H9 (cell line): Measurements from ENCODE around the gene CCR4. TPM values are rescaled to one million over a fixed set of nuclear protein-coding genes. Genes with fewer than 3 reads are reported as not detected.
"Not testable (repeated sequence)": the region's sequence is repeated elsewhere in the genome, so short reads cannot be mapped to it uniquely, and the experiment has no call there.

Experiments
- DNase-seq: peaks from one replicate; pipeline ENCODE4 v3.0.0-alpha.2; 2017
- H2AFZ ChIP-seq: one replicate; pipeline ENCODE4 v1.6.1; 2013; ENCODE audit warnings: mild to moderate bottlenecking, low read length, control low read depth, moderate library complexity
- H2AK5ac ChIP-seq: 2 replicates; pipeline ENCODE4 v1.6.1; 2013; ENCODE audit warnings: low read length, control low read depth, mixed read lengths; ENCODE audit not compliant: insufficient read length
- H2BK120ac ChIP-seq: one replicate; pipeline ENCODE4 v1.6.1; 2013; ENCODE audit warnings: low read depth, mild to moderate bottlenecking, low read length, control low read depth, inconsistent platforms; ENCODE audit not compliant: poor library complexity, severe bottlenecking
- H2BK12ac ChIP-seq: 2 replicates; pipeline ENCODE4 v1.6.1; 2013; ENCODE audit warnings: low read length, control low read depth, mixed read lengths, low read depth; ENCODE audit not compliant: insufficient read length
- H2BK15ac ChIP-seq: 2 replicates; pipeline ENCODE4 v1.6.1; 2013; ENCODE audit warnings: low read depth, low read length, control low read depth
- H2BK20ac ChIP-seq: one replicate; pipeline ENCODE4 v1.6.1; 2013; ENCODE audit warnings: low read depth, mild to moderate bottlenecking, low read length, control low read depth, inconsistent platforms; ENCODE audit not compliant: poor library complexity, severe bottlenecking
- H2BK5ac ChIP-seq: 2 replicates; pipeline ENCODE4 v1.6.1; 2013; ENCODE audit warnings: low read length, control low read depth, mixed read lengths; ENCODE audit not compliant: insufficient read length
- H3K14ac ChIP-seq: 2 replicates; pipeline ENCODE4 v1.6.1; 2013; ENCODE audit warnings: low read length, control low read depth; ENCODE audit not compliant: insufficient read depth
- H3K18ac ChIP-seq: 2 replicates; pipeline ENCODE4 v1.6.1; 2013; ENCODE audit warnings: low read depth, mild to moderate bottlenecking, mixed read lengths, low read length, control low read depth; ENCODE audit not compliant: insufficient read length
- H3K23ac ChIP-seq: 2 replicates; pipeline ENCODE4 v1.6.1; 2013; ENCODE audit warnings: low read length, control low read depth, mixed read lengths, low read depth; ENCODE audit not compliant: insufficient read length
- H3K23me2 ChIP-seq: 2 replicates; pipeline ENCODE4 v1.6.1; 2013; ENCODE audit warnings: low read depth, mild to moderate bottlenecking, mixed read lengths, low read length, control low read depth; ENCODE audit not compliant: insufficient read length, poor library complexity, severe bottlenecking
- H3K27ac ChIP-seq: 2 replicates; pipeline ENCODE4 v1.5.1; 2013; ENCODE audit warnings: low read length, control low read depth, mixed read lengths, low read depth; ENCODE audit not compliant: insufficient read length
- H3K27me3 ChIP-seq: 2 replicates; pipeline ENCODE4 v1.6.1; 2013; ENCODE audit warnings: low read length, control low read depth, inconsistent platforms; ENCODE audit not compliant: insufficient read depth
- H3K4ac ChIP-seq: 2 replicates; pipeline ENCODE4 v1.6.1; 2013; ENCODE audit warnings: low read depth, mild to moderate bottlenecking, control low read depth, inconsistent platforms, low read length, moderate library complexity
- H3K4me1 ChIP-seq: 2 replicates; pipeline ENCODE4 v1.6.1; 2013; ENCODE audit warnings: low read length, control low read depth, inconsistent platforms; ENCODE audit not compliant: insufficient read depth
- H3K4me2 ChIP-seq: 2 replicates; pipeline ENCODE4 v1.6.1; 2013; ENCODE audit warnings: low read length, control low read depth, mixed read lengths; ENCODE audit not compliant: insufficient read length, insufficient read depth
- H3K56ac ChIP-seq: 2 replicates; pipeline ENCODE4 v1.6.1; 2013; ENCODE audit warnings: low read depth, mild to moderate bottlenecking, mixed read lengths, low read length, control low read depth; ENCODE audit not compliant: insufficient read length
- H3K79me1 ChIP-seq: 2 replicates; pipeline ENCODE4 v1.6.1; 2013; ENCODE audit warnings: low read depth, mild to moderate bottlenecking, moderate library complexity, low read length, control low read depth, inconsistent platforms; ENCODE audit not compliant: insufficient read depth, poor library complexity, severe bottlenecking
- H3K79me2 ChIP-seq: 2 replicates; pipeline ENCODE4 v1.6.1; 2013; ENCODE audit warnings: low read length, control low read depth, inconsistent platforms; ENCODE audit not compliant: insufficient read depth
- H3K9ac ChIP-seq: 2 replicates; pipeline ENCODE4 v1.6.1; 2013; ENCODE audit warnings: low read length, control low read depth, mixed read lengths; ENCODE audit not compliant: insufficient read length; ENCODE audit errors: extremely low read depth
- H3K9me3 ChIP-seq: one replicate; pipeline ENCODE4 v1.6.1; 2013; ENCODE audit warnings: low read depth, low read length, inconsistent platforms; ENCODE audit not compliant: control insufficient read depth
- H3T11ph ChIP-seq: one replicate; pipeline ENCODE4 v1.6.1; 2013; ENCODE audit warnings: mild to moderate bottlenecking, low read length, control low read depth, inconsistent platforms
- H4K20me1 ChIP-seq: one replicate; pipeline ENCODE4 v1.6.1; 2013; ENCODE audit not compliant: control insufficient read depth, insufficient read length, insufficient read depth
- H4K5ac ChIP-seq: 2 replicates; pipeline ENCODE4 v1.6.1; 2013; ENCODE audit warnings: low read depth, mild to moderate bottlenecking, mixed read lengths, low read length, control low read depth; ENCODE audit not compliant: insufficient read length
- H4K8ac ChIP-seq: replicated peaks from 2 replicates; pipeline ENCODE4 v1.6.1; 2013; ENCODE audit warnings: low read length, control low read depth, mixed read lengths, low read depth; ENCODE audit not compliant: insufficient read length
- H4K91ac ChIP-seq: 2 replicates; pipeline ENCODE4 v1.6.1; 2013; ENCODE audit warnings: low read depth, mild to moderate bottlenecking, moderate library complexity, mixed read lengths, low read length, control low read depth; ENCODE audit not compliant: insufficient read length
- H3K27ac Mint-ChIP-seq, 3 experiments: 2 replicates in 2 of 3; 3 replicates in 1 of 3; pipeline ENCODE4 v1.8.0; 2020 to 2021; ENCODE audit warnings: mixed read lengths in 3 of 3, mild to moderate bottlenecking in 1 of 3, moderate library complexity in 1 of 3
- H3K27me3 Mint-ChIP-seq: 2 replicates; pipeline ENCODE4 v1.8.0; 2021; ENCODE audit warnings: low read depth, mild to moderate bottlenecking, moderate library complexity, mixed read lengths
- H3K36me3 Mint-ChIP-seq, 3 experiments: 2 replicates in 2 of 3; 3 replicates in 1 of 3; pipeline ENCODE4 v1.8.0; 2020 to 2021; ENCODE audit warnings: low read depth in 3 of 3, mixed read lengths in 3 of 3; ENCODE audit not compliant: insufficient read depth in 1 of 3
- H3K4me1 Mint-ChIP-seq, 2 experiments: 2 replicates each; pipeline ENCODE4 v1.8.0; 2020; ENCODE audit warnings: mixed read lengths in 2 of 2
- H3K4me3 Mint-ChIP-seq, 2 experiments: 2 replicates in 1 of 2; 3 replicates in 1 of 2; pipeline ENCODE4 v1.8.0; 2020 to 2021; ENCODE audit warnings: mild to moderate bottlenecking in 2 of 2, mixed read lengths in 2 of 2, moderate library complexity in 1 of 2
- H3K9me3 Mint-ChIP-seq, 2 experiments: 2 replicates in 1 of 2; 3 replicates in 1 of 2; pipeline ENCODE4 v1.8.0; 2020; ENCODE audit warnings: mild to moderate bottlenecking in 2 of 2, mixed read lengths in 2 of 2, moderate library complexity in 1 of 2
- WGBS: extraction: QIAGEN DNeasy Blood & Tissue Kit; methylation state at CpG from one replicate; pipeline ENCODE4 v1.1.7; 2013; ENCODE audit warnings: missing lambda C conversion rate, low lambda C conversion rate, mixed read lengths; ENCODE audit not compliant: insufficient read length; ENCODE audit errors: extremely low coverage; 5-methylcytosine and 5-hydroxymethylcytosine counted together
- total RNA-seq: library from RNA; stranded (reverse); gene quantifications from 2 replicates; pipeline ENCODE4 v1.2.1, GENCODE V29; 2021
- TF ChIP-seq, protein P1 (sequence below): fragments of 200-600 bp; sonication (generic); conservative IDR thresholded peaks from 3 replicates; pipeline ENCODE4 v1.8.0; 2021; ENCODE audit warnings: antibody characterized with exemption, mild to moderate bottlenecking

The CCR4 gene
- total RNA-seq, 1 experiment from 2014 or later = 0.07 TPM

DNA sequence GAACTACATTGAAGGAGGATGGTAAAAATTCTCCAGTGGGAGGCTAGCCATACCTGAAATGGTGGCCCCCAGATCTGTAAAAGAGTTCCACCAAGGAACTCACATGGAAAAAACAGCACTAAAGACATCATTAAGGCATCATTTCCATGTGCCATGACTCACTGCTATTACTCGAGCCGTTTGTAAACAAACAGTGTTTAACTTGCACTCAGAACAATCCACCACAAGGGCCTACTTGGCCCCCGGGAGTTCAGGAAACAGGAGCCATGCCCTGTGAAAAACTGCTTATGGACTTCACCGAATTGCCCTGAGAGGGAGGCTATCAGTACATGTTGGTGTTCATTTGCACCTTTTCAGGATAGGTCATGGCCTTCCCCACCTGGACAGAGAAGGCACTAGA, 18.2 kb downstream of the CCR4 start:
- Mint-ChIP-seq H3K27ac (no peak overlapping the region), H3K27me3 (peaks cover 4% of the 10 kb centered on the region; the same call in 1 of the 2 replicates), H3K4me1 (peaks cover 9 to 12% of the 10 kb centered on the region in 2 experiments), H3K4me3 (no peak overlapping the region), H3K9me3 (peaks cover 23% of the 10 kb centered on the region in 2 experiments), H3K36me3 (peaks cover 11 to 23% (median 17%) of the 10 kb centered on the region in 3 experiments)
- Histone ChIP-seq H3K79me1 (no peaks in the 10 kb centered on the region), H3K79me2 (no peaks in the 10 kb centered on the region), H3K27me3 (no peaks in the 10 kb centered on the region), H2BK5ac (no peak overlapping the region), H3K27ac (no peak overlapping the region), H2BK20ac (no peak overlapping the region), H4K91ac (no peak overlapping the region), H3K23me2 (no peaks in the 10 kb centered on the region), H3K4me1 (no peaks in the 10 kb centered on the region), H3K4me2 (no peak overlapping the region), H2BK15ac (no peak overlapping the region), H3K9ac (no peak overlapping the region), H3K23ac (no peak overlapping the region), H3K9me3 (peaks cover 14% of the 10 kb centered on the region), H2BK120ac (no peak overlapping the region), H3K56ac (no peak overlapping the region), H3T11ph (no peak overlapping the region), H4K8ac (no peak overlapping the region), H3K18ac (no peak overlapping the region), H2AK5ac (no peak overlapping the region), H4K5ac (no peak overlapping the region), H3K4ac (no peak overlapping the region), H4K20me1 (no peaks in the 10 kb centered on the region), H2AFZ (no peak overlapping the region), H3K14ac (no peak overlapping the region), H2BK12ac (no peak overlapping the region)
- TF ChIP-seq, protein P1, sequence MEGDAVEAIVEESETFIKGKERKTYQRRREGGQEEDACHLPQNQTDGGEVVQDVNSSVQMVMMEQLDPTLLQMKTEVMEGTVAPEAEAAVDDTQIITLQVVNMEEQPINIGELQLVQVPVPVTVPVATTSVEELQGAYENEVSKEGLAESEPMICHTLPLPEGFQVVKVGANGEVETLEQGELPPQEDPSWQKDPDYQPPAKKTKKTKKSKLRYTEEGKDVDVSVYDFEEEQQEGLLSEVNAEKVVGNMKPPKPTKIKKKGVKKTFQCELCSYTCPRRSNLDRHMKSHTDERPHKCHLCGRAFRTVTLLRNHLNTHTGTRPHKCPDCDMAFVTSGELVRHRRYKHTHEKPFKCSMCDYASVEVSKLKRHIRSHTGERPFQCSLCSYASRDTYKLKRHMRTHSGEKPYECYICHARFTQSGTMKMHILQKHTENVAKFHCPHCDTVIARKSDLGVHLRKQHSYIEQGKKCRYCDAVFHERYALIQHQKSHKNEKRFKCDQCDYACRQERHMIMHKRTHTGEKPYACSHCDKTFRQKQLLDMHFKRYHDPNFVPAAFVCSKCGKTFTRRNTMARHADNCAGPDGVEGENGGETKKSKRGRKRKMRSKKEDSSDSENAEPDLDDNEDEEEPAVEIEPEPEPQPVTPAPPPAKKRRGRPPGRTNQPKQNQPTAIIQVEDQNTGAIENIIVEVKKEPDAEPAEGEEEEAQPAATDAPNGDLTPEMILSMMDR = no peak
- DNase-seq = no peak
- no CpG with 5 or more reads among the region's 4 CpGs for WGBS

DNA sequence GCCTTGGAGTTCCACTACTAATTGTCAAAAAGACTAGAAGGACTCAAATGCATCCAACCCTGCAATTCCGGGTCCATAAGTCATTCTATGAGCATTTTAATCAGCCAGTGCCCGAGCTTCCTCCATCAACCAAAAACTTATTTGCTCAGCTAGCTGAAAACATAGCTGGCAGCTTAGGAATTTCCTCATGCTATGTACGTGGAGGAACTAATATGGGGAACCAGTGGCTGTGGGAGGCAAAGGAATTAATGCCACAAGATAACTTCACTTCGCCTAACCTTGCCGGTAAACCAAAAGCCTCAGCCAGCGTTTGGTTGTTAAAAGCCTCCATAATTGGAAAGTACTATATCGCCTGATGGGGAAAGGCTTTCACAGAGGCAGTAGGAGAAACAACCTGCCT, 19.8 kb downstream of the CCR4 start:
- H2BK12ac ChIP-seq, H4K8ac ChIP-seq, H3K27me3 ChIP-seq, H2BK15ac ChIP-seq, H3K27me3 Mint-ChIP-seq, H3K14ac ChIP-seq, H3K56ac ChIP-seq, H4K91ac ChIP-seq, H3K4me3 Mint-ChIP-seq, H3K27ac Mint-ChIP-seq, H2BK5ac ChIP-seq, H3K36me3 Mint-ChIP-seq, H3K4me1 ChIP-seq, H2BK20ac ChIP-seq, H3K27ac ChIP-seq, H3K9ac ChIP-seq, H3K18ac ChIP-seq, H2AFZ ChIP-seq, H3K9me3 Mint-ChIP-seq, H3K79me2 ChIP-seq, H4K5ac ChIP-seq, H3K9me3 ChIP-seq, H3T11ph ChIP-seq, H3K79me1 ChIP-seq, H2AK5ac ChIP-seq, H4K20me1 ChIP-seq, H3K23ac ChIP-seq, H2BK120ac ChIP-seq, H3K4me2 ChIP-seq, DNase-seq, H3K23me2 ChIP-seq, H3K4ac ChIP-seq: not testable (repeated sequence)
- no CpG with 5 or more reads among the region's 7 CpGs for WGBS
- H3K4me1 Mint-ChIP-seq = peaks cover 10 to 12% of the 10 kb centered on the region in 2 experiments
